Esophagus squamous epithelium (tissue), 4 donors: ENCODE measurements around the gene PARVG.

ENCODE experiments used
- CTCF ChIP-seq, 6 experiments: fragments of 450-650 bp in 4 of 6; fragments of 200-600 bp in 2 of 6; sonication (generic) in 2 of 6; IDR thresholded peaks; one replicate each; pipeline ENCODE4 v1.5.1; 2016 to 2019; ENCODE audit warnings: antibody characterized with exemption in 6 of 6, mild to moderate bottlenecking in 4 of 6, moderate library complexity in 4 of 6
- POLR2A ChIP-seq, 4 donors: fragments of 450-650 bp; IDR thresholded peaks; one replicate each; pipeline ENCODE4 v1.6.1; 2017; ENCODE audit warnings: antibody characterized with exemption in 4 of 4, mild to moderate bottlenecking in 4 of 4, moderate library complexity in 3 of 4

GRCh38 chr22:44201665-44202064 lies 20.9 kb downstream of the PARVG start:
- TF ChIP-seq CTCF (IDR thresholded peaks at IDR 0.05) (no peak), POLR2A (IDR thresholded peaks at IDR 0.05) (no peak)
